GM20000 (cell line): ENCODE measurements around the gene EPHB6.

Experiments
- DNase-seq: peaks from one replicate; pipeline ENCODE4 v3.0.0; 2012; ENCODE audit warnings: low spot score
- TF ChIP-seq, protein P1 (sequence below): IDR thresholded peaks from 2 replicates; pipeline ENCODE4 v1.5.1; 2012; ENCODE audit warnings: mild to moderate bottlenecking, control low read depth; ENCODE audit errors: extremely low read depth, missing control alignments

EPHB6 gene

GRCh38 chr7:142918901-142919300 is 64.0 kb downstream of the EPHB6 start:
- TF ChIP-seq, protein P1, sequence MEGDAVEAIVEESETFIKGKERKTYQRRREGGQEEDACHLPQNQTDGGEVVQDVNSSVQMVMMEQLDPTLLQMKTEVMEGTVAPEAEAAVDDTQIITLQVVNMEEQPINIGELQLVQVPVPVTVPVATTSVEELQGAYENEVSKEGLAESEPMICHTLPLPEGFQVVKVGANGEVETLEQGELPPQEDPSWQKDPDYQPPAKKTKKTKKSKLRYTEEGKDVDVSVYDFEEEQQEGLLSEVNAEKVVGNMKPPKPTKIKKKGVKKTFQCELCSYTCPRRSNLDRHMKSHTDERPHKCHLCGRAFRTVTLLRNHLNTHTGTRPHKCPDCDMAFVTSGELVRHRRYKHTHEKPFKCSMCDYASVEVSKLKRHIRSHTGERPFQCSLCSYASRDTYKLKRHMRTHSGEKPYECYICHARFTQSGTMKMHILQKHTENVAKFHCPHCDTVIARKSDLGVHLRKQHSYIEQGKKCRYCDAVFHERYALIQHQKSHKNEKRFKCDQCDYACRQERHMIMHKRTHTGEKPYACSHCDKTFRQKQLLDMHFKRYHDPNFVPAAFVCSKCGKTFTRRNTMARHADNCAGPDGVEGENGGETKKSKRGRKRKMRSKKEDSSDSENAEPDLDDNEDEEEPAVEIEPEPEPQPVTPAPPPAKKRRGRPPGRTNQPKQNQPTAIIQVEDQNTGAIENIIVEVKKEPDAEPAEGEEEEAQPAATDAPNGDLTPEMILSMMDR = no peak
- no peak for DNase-seq

DNA sequence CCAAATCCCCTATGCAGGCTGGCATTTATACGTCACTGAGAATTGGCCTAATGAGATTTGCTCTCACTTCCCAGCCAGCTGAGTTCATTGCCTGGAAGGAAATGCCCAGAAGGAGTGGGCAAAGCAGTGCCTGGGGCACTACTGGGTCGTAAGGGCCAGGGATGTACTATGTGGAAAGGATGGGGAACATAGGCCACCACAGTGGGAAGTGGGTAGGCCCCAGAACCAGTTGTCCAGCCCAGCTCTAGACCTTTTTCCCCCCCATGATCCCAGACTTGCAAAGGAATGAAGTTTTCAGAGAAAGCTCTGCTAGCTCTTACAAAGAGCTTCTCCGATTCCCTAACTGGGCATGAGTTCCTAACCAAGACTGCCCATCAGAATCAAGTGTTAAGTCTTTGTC is 64.8 kb downstream of the EPHB6 start:
- TF ChIP-seq, protein P1 = no peak
- DNase-seq = no peak
